Calu3 (cell line): ENCODE measurements around the gene RASSF6. TPM values are rescaled to one million over a fixed set of nuclear protein-coding genes. Genes with fewer than 3 reads are reported as not detected.

Experiments used
- BruUV-seq: library from RNA; stranded (reverse); fragments of 400-500 nt; replicated peaks from 2 replicates; lab custom pipeline; 2021; lab: Mats Ljungman, UMichigan
- CTCF ChIA-PET: fragments of 300-600 bp; sonication (Branson Sonifier 250); formaldehyde crosslinking; loops from one replicate; lab custom pipeline; 2022; ENCODE audit warnings: antibody characterized with exemption; lab: Charles Lee
- DNase-seq: peaks from one replicate; pipeline ENCODE4 v3.0.0; 2022
- H3K27ac Mint-ChIP-seq: one replicate; pipeline ENCODE4 v1.8.0; 2022; ENCODE audit warnings: mixed read lengths; ENCODE audit not compliant: unreplicated experiment
- H3K27me3 Mint-ChIP-seq: one replicate; pipeline ENCODE4 v1.8.0; 2022; ENCODE audit warnings: mixed read lengths; ENCODE audit not compliant: unreplicated experiment
- H3K36me3 Mint-ChIP-seq: one replicate; pipeline ENCODE4 v1.8.0; 2022; ENCODE audit warnings: mild to moderate bottlenecking, moderate library complexity, mixed read lengths; ENCODE audit not compliant: insufficient read depth, unreplicated experiment
- H3K4me1 Mint-ChIP-seq: one replicate; pipeline ENCODE4 v1.8.0; 2022; ENCODE audit warnings: mild to moderate bottlenecking, low read depth, mixed read lengths; ENCODE audit not compliant: unreplicated experiment
- H3K4me3 Mint-ChIP-seq: one replicate; pipeline ENCODE4 v1.8.0; 2022; ENCODE audit warnings: mild to moderate bottlenecking, low read depth, moderate library complexity, mixed read lengths; ENCODE audit not compliant: unreplicated experiment
- H3K9me3 Mint-ChIP-seq: one replicate; pipeline ENCODE4 v1.8.0; 2022; ENCODE audit warnings: low read depth, mixed read lengths; ENCODE audit not compliant: unreplicated experiment
- intact Hi-C: fragments of 100-400 bp; cut with micrococcal nuclease; formaldehyde crosslinking; loops from one replicate; pipeline ENCODE4 v1.10.0; 2022; ENCODE audit not compliant: unreplicated experiment
- total RNA-seq: library from RNA; stranded (reverse); gene quantifications from 2 replicates; pipeline ENCODE4 v1.2.3, GENCODE V29; 2022
- TF ChIP-seq, protein P1 (sequence below): fragments of 200-600 bp; IDR thresholded peaks from one replicate; pipeline ENCODE4 v1.8.0; 2022; ENCODE audit warnings: antibody characterized with exemption; ENCODE audit not compliant: unreplicated experiment

The RASSF6 gene
- total RNA-seq, 1 experiment from 2014 or later: 12.8 TPM

GRCh38 chr4:73525611-73526010, 94.6 kb downstream of the RASSF6 start:
- no TSS peak for BruUV-seq

GRCh38 chr4:73523126-73523525, 97.1 kb downstream of the RASSF6 start:
- Mint-ChIP-seq H3K36me3 (no peaks in the 10 kb centered on the region), H3K4me3 (no peak overlapping the region), H3K9me3 (no peaks in the 10 kb centered on the region), H3K4me1 (no peaks in the 10 kb centered on the region), H3K27ac (no peak overlapping the region), H3K27me3 (peaks cover 13% of the 10 kb centered on the region)
- DNase-seq: no peak
- BruUV-seq: no TSS peak
- intact Hi-C loops: no loop called here
- CTCF ChIA-PET: no interaction called here
- TF ChIP-seq, protein P1, sequence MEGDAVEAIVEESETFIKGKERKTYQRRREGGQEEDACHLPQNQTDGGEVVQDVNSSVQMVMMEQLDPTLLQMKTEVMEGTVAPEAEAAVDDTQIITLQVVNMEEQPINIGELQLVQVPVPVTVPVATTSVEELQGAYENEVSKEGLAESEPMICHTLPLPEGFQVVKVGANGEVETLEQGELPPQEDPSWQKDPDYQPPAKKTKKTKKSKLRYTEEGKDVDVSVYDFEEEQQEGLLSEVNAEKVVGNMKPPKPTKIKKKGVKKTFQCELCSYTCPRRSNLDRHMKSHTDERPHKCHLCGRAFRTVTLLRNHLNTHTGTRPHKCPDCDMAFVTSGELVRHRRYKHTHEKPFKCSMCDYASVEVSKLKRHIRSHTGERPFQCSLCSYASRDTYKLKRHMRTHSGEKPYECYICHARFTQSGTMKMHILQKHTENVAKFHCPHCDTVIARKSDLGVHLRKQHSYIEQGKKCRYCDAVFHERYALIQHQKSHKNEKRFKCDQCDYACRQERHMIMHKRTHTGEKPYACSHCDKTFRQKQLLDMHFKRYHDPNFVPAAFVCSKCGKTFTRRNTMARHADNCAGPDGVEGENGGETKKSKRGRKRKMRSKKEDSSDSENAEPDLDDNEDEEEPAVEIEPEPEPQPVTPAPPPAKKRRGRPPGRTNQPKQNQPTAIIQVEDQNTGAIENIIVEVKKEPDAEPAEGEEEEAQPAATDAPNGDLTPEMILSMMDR: no peak

More at GRCh38 chr4:73525611-73526010, 94.6 kb downstream of the RASSF6 start:
- no peak overlapping the region for H3K27ac Mint-ChIP-seq
- no peak overlapping the region for H3K4me3 Mint-ChIP-seq
- no peaks in the 10 kb centered on the region for H3K9me3 Mint-ChIP-seq
- H3K27me3 Mint-ChIP-seq: peaks cover 2% of the 10 kb centered on the region
- TF ChIP-seq, protein P1: no peak
- DNase-seq: no peak
- no peaks in the 10 kb centered on the region for H3K36me3 Mint-ChIP-seq
- intact Hi-C loops: no loop called here
- H3K4me1 Mint-ChIP-seq: no peaks in the 10 kb centered on the region
- CTCF ChIA-PET: no interaction called here

Other genes starting within 250 kb of the RASSF6 start
- not detected in 2 replicates for gene ALB, start 216.1 kb downstream of the RASSF6 start, total RNA-seq
- 0.24 TPM in 1 of 2 replicates, not detected in the other for gene AFP, start 184.2 kb downstream of the RASSF6 start, total RNA-seq
- not detected in 2 replicates for gene AFM, start 138.7 kb downstream of the RASSF6 start, total RNA-seq
- gene CXCL8, start 120.1 kb upstream of the RASSF6 start, total RNA-seq: 222 and 404 TPM in 2 replicates
- gene CXCL6, start 216.2 kb upstream of the RASSF6 start, total RNA-seq: 48.2 and 91.0 TPM in 2 replicates
- not detected in 2 replicates for gene PF4V1, start 232.9 kb upstream of the RASSF6 start, total RNA-seq
- 212 and 414 TPM in 2 replicates for gene CXCL1, start 249.0 kb upstream of the RASSF6 start, total RNA-seq